HG03432 (cell line): ENCODE data around the gene SLC37A3.
"Not testable (repeated sequence)": the region's sequence is repeated elsewhere in the genome, so short reads cannot be mapped to it uniquely, and the experiment has no call there.

Experiments used
- ATAC-seq: cut with Tn5 transposase; IDR thresholded peaks from one replicate; pipeline ENCODE4 v1.9.1; 2021; ENCODE audit warnings: mild to moderate bottlenecking, moderate library complexity; ENCODE audit not compliant: unreplicated experiment

The SLC37A3 gene

DNA sequence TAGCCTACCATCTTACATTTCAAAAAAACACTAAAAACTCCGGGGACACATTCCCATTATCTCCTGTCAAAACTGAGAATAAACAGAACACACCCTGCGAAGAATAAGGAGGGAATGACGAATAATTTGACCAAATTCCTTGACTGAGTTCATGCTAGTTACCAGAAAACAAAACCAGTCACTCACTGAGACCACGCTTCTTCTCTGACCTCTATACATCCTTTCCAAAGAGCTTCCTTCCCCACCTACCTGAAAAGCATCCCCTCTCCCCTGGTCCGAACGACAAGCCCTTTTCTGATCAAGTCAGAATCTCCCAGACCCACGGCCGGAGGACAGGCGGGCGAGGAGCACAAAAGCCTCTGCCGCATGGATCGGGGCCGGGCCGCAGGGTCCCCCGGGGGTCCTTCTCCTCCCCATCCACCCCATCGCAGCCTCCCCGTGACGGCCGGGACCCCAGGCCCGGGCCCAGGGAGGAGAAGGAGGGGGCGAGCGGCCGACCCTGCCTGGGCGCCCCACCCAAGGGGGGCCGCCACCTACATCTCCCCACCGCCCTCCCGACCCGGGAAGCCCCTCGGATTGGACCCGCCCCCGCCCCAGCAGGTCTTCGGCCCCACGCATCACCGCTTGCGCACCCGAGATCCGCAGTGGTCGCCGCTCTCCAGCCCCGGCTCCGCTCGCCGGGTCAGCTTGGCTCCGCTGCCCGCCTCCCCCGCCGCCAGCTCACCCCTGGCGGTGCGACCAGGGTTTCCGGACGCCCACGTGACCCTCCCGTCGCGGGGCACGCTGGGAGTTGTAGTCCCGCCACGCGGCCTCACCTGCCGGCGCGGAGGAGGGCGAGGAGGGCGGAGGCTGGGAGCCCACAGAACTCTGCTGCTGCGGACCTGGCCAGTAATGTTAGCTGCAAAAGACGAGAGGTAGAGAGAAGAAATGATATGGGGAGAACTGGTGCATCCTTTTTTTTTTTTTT lies at the start of gene SLC37A3:
Gene SLC37A3 (minus strand): TSS at position 747 of the 967 bp plus-strand sequence. CDS start 16,004 bp downstream, outside the sequence.
- ATAC-seq, result peak; percentile 100

GRCh38 chr7:140447841-140448240 lies 49.5 kb upstream of the SLC37A3 start:
- ATAC-seq, result no peak

GRCh38 chr7:140446467-140446866 lies 48.1 kb upstream of the SLC37A3 start:
- ATAC-seq, result no peak

GRCh38 chr7:140441519-140441918 lies 43.2 kb upstream of the SLC37A3 start:
- no peak for ATAC-seq

- ATAC-seq, result no peak
These were observed 42.3 kb upstream of the SLC37A3 start for GRCh38 chr7:140440593-140440992.

DNA sequence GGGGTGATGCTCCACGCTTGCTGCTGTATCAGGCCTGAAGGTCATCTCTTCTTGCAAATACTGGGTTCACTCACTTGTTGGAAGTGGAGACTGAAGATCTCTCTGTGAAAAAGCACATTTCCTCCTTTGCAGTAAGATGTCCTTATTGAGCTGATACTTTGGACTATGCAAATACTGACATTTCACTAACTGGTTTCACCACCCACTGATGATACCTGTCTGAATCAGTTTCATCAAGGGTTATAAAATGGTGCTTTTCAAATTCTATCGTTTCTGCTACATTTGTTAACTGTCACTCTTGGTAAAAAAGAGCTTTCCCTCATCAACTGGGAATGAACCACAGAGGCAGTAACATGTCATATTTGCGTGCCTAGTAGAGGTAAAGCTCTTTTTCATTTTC lies 41.0 kb upstream of the SLC37A3 start:
- peak; percentile 59 for ATAC-seq

GRCh38 chr7:140435252-140435895 lies 37.0 kb upstream of the SLC37A3 start:
- no peak for ATAC-seq

DNA sequence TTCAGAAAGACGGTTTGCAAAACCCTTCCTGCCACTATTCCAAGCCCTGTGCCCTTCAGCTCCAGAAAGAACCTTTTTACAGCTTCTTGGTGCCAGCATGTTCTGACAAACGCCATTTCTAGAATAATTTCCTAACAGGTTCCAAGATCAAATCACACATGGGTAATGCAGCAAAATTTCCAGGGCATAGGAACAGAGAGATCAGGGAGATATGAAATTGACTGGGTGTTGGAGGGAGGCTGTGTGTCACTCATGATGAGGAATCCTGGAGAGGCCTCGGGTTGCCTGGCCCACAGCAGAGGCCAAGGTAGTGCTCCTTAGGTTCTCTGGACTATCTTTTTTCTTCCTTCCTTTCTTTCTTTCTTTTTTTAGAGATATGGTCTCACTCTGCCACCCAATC lies 35.1 kb upstream of the SLC37A3 start:
- ATAC-seq, result no peak

- ATAC-seq, result no peak
These were observed 27.8 kb upstream of the SLC37A3 start for GRCh38 chr7:140426130-140426529.

GRCh38 chr7:140425718-140426117 lies 27.4 kb upstream of the SLC37A3 start:
- ATAC-seq, result no peak

DNA sequence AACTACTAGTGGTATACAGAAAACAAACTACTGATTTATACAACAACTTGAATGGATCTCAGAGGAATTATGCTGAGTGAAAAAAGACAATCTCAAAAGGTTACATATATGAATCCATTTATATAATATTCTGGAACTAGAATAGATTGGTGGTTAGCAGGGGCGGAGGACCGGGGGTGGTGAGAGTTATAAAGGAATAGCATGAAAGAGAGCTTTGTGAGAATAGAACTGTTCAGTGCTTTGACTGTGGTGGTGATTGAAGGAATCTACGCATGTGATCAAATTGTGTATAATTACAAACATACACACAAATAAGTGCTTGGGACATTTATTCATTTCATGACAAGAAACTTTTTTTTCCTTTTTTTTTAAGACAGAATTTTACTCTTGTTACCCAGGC lies 25.2 kb upstream of the SLC37A3 start:
- no peak for ATAC-seq

DNA sequence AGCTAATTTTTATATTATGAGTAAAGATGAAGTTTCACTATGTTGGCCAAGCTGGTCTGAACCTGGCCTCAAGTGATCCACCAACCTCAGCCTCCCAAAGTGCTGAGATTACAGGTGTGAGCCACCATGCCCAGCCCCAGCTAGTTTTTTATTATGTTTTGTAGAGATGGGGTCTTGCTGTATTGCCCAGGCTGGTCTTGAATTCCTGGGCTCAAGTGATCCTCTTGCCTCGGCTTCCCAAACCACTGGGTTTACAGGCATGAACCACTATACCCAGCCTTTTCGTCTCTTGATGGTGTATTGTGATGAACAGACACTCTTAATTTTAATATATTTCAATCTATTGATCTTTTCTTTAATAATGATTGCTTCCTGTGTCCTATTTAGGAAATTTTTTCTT lies 23.2 kb upstream of the SLC37A3 start:
- ATAC-seq, result no peak

- no peak for ATAC-seq
These were observed 20.3 kb upstream of the SLC37A3 start for GRCh38 chr7:140418653-140419052.

DNA sequence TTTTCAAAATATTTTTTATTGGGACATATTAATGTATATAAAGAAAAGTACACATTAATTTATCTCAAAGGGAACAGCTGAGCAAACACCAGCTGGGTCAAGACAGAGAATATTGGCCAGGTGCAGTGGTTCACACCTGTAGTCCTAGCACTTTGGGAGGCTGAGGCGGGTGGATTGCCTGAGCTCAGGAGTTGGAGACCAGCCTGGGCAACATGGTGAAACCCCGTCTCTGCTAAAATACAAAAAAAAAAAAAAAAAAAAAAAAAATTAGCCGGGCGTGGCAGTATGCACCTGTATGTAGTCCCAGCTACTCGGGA lies 19.8 kb upstream of the SLC37A3 start:
- ATAC-seq, result not testable (repeated sequence)

DNA sequence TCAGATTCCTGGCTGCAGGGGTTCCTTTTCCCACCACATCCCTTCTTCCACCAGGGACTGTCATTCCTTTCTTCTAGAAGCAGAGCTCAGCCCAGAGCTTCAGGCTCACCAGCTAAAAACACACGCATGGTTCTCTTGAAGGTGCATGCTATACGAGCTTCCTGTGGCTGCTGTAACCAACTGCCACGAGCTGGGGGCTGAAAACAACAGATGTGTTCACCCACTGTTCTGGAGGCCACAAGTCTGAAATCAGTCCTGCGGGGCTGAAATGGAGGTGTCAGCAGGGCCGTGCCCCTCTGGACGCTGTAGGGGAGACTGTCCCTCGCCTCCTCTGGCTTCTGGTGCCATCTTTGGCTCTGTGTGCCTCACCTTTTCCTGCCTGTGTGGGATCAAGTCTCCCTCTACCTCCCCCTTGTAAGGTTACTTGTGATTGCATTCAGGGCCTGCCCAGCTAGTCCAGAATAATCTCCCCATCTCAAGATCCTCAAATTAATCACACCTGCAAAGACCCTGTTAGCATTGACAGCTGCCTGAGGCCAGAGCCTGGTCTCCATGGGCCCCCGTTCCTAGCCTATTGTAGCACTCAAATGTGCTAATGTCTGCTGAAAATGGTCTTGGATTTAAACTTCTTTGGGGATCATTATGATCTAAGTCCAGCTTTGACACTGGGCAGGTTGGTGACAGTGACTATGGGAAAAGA lies 19.3 kb upstream of the SLC37A3 start:
- no peak for ATAC-seq

GRCh38 chr7:140416560-140416959 lies 18.2 kb upstream of the SLC37A3 start:
- no peak for ATAC-seq

DNA sequence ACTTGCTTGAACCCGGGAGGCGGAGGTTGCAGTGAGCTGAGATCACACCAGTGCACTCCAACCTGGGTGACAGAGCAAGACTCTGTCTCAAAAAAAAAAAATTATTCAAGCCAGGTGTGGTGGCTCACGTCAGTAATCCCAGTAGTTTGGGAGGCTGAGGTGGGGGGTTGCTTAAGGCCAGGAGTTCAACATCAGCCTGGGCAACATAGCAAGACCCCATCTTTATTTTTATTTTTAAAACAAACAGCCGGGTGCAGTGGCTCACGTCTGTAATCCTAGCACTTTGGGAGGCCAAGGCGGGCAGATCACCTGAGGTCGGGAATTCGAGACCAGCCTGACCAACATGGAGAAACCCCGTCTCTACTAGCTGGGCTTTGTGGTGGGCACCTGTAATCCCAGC lies 17.5 kb upstream of the SLC37A3 start:
- ATAC-seq, result not testable (repeated sequence)

DNA sequence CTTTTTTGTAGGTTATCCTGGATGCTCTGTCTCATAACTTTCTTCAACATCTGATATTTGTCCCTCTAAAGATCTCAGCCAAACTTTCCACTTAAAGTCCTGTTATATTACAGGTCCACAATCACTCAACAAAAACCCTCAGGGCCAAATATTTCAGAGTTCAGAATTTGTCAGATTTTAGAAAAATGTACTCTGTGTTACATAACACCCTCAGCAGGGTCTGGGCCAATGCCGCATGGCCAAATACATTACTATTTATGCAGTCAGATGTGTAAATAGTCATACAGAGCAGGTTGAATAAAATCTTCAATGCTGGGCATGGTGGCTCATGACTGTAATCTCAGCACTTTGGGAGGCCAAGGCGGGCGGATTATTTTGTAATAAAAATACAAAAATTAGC lies 17.0 kb upstream of the SLC37A3 start:
- no peak for ATAC-seq

- ATAC-seq, result no peak
These were observed 6.3 kb upstream of the SLC37A3 start for GRCh38 chr7:140404565-140405065.

GRCh38 chr7:140403878-140404564 lies 5.7 kb upstream of the SLC37A3 start, which contains the start of gene RAB19:
Gene RAB19, plus strand, starts transcription at chr7:140404058. Its CDS starts 3,589 bp downstream, at chr7:140407647.
- ATAC-seq, result no peak
